DMS53 (cell line): ENCODE results near the gene GRIK1.

Source experiments
- DNase-seq: peaks from one replicate; lab custom pipeline; 2025; lab: John Stamatoyannopoulos, UW

The GRIK1 gene

GRCh38 chr21:29786496-29787360 is 153.1 kb downstream of the GRIK1 start:
- no peak for DNase-seq

- peak; percentile 29 for DNase-seq
Measured at GRCh38 chr21:29777160-29777559, 162.6 kb downstream of the GRIK1 start.

- DNase-seq, result peak; percentile 44
Measured at GRCh38 chr21:29775462-29775861, 164.3 kb downstream of the GRIK1 start.

GRCh38 chr21:29771491-29772066 is 168.2 kb downstream of the GRIK1 start:
- no peak for DNase-seq

- no peak for DNase-seq
Measured at GRCh38 chr21:29763674-29764073, 176.1 kb downstream of the GRIK1 start.

- no peak for DNase-seq
Measured at GRCh38 chr21:29762570-29763082, 177.2 kb downstream of the GRIK1 start.

- no peak for DNase-seq
Measured at GRCh38 chr21:29753216-29753615, 186.6 kb downstream of the GRIK1 start.

GRCh38 chr21:29751473-29752185 is 188.2 kb downstream of the GRIK1 start:
- no peak for DNase-seq

GRCh38 chr21:29749957-29750356 is 189.8 kb downstream of the GRIK1 start:
- no peak for DNase-seq

- DNase-seq, result no peak
Measured at GRCh38 chr21:29749223-29749622, 190.6 kb downstream of the GRIK1 start.

- DNase-seq, result no peak
Measured at GRCh38 chr21:29748391-29749167, 191.2 kb downstream of the GRIK1 start.

GRCh38 chr21:29741761-29742160 is 198.0 kb downstream of the GRIK1 start:
- no peak for DNase-seq

GRCh38 chr21:29739176-29739575 is 200.6 kb downstream of the GRIK1 start:
- DNase-seq, result no peak

GRCh38 chr21:29738730-29739129 is 201.1 kb downstream of the GRIK1 start:
- DNase-seq, result no peak

GRCh38 chr21:29737186-29737585 is 202.6 kb downstream of the GRIK1 start:
- DNase-seq, result no peak

- no peak for DNase-seq
Measured at GRCh38 chr21:29730281-29730680, 209.5 kb downstream of the GRIK1 start.

GRCh38 chr21:29726044-29726443 is 213.8 kb downstream of the GRIK1 start:
- DNase-seq, result peak; percentile 22

GRCh38 chr21:29725025-29725736 is 214.6 kb downstream of the GRIK1 start:
- peak; percentile 80 for DNase-seq

GRCh38 chr21:29721964-29722363 is 217.8 kb downstream of the GRIK1 start:
- no peak for DNase-seq

GRCh38 chr21:29721221-29721620 is 218.6 kb downstream of the GRIK1 start:
- DNase-seq, result no peak

GRCh38 chr21:29719521-29719920 is 220.3 kb downstream of the GRIK1 start:
- peak; percentile 7 for DNase-seq
